ENCODE results near the gene CERS6. TPM values are rescaled to one million over a fixed set of nuclear protein-coding genes. Genes with fewer than 3 reads are reported as not detected.

Gene CERS6
- total and polyA plus RNA-seq, 4 donors = 4.2 to 20.4 (median 10.1) TPM

GRCh38 chr2:168742258-168742932 is 286.3 kb downstream of the CERS6 start:
- no peaks in the 10 kb centered on the region for H3K27me3 ChIP-seq (ENCODE audit: control insufficient read depth in 4 of 4, insufficient read depth in 4 of 4, low read length in 3 of 4)
- no peak overlapping the region for H3K27ac ChIP-seq (ENCODE audit: low read depth in 1 of 2, low read length in 2 of 2)
- DNase-seq (ENCODE audit: low spot score) = no peak
- H3K36me3 ChIP-seq (ENCODE audit: control insufficient read depth in 4 of 4, insufficient read depth in 3 of 4, low read depth in 1 of 4, low read length in 3 of 4) = no peaks in the 10 kb centered on the region
- H3K9ac ChIP-seq (ENCODE audit: low read depth in 1 of 2, low read length in 2 of 2) = no peak overlapping the region
- H3K4me3 ChIP-seq (ENCODE audit: low read depth in 1 of 3, low read length in 3 of 3) = no peak overlapping the region
- WGBS = 93% methylated on average over 4 of the region's 4 CpGs
- H3K4me1 ChIP-seq (ENCODE audit: control insufficient read depth in 4 of 4, insufficient read depth in 4 of 4, low read length in 3 of 4) = no peaks in the 10 kb centered on the region
- no peaks in the 10 kb centered on the region for H3K9me3 ChIP-seq (ENCODE audit: control insufficient read depth in 4 of 4, low read length in 3 of 4)
- TF ChIP-seq HNF4G (IDR thresholded peaks at IDR 0.05) = no peak
- no peak for TF ChIP-seq RXRA (IDR thresholded peaks at IDR 0.05)
- TF ChIP-seq TAF1 (conservative IDR thresholded peaks at IDR 0.05) = no peak
- TF ChIP-seq CTCF (IDR thresholded peaks at IDR 0.05; ENCODE audit: low read depth, low read length, missing input control) = no peak
- TF ChIP-seq ATF3 (IDR thresholded peaks at IDR 0.05) = no peak
- no peak for TF ChIP-seq YY1 (IDR thresholded peaks at IDR 0.05)
- no peak for TF ChIP-seq HNF4A (conservative IDR thresholded peaks at IDR 0.05)
- no peak for TF ChIP-seq ZBTB33 (IDR thresholded peaks at IDR 0.05)
- TF ChIP-seq JUND (IDR thresholded peaks at IDR 0.05) = no peak
- no peak for TF ChIP-seq RAD21 (IDR thresholded peaks at IDR 0.05)
- TF ChIP-seq GABPA (IDR thresholded peaks at IDR 0.05 in 1 of 2, conservative IDR thresholded peaks at IDR 0.05 in 1 of 2) = no peak
- TF ChIP-seq FOXA1 (IDR thresholded peaks at IDR 0.05) = no peak
- TF ChIP-seq EGR1 (IDR thresholded peaks at IDR 0.05; ENCODE audit: low read depth in 2 of 2) = no peak
- no peak for TF ChIP-seq FOXA2 (IDR thresholded peaks at IDR 0.05)

- H3K4me3 ChIP-seq (ENCODE audit: low read depth in 1 of 3, low read length in 3 of 3) = no peak overlapping the region
- TF ChIP-seq EGR1 (IDR thresholded peaks at IDR 0.05; ENCODE audit: low read depth in 2 of 2) (no peak), CTCF (IDR thresholded peaks at IDR 0.05; ENCODE audit: low read depth, low read length, missing input control) (no peak)
- no peak overlapping the region for H3K9ac ChIP-seq (ENCODE audit: low read depth in 1 of 2, low read length in 2 of 2)
- 97% methylated on average over 2 of the region's 2 CpGs for WGBS
- no peaks in the 10 kb centered on the region for H3K36me3 ChIP-seq (ENCODE audit: control insufficient read depth in 4 of 4, insufficient read depth in 3 of 4, low read depth in 1 of 4, low read length in 3 of 4)
- H3K27me3 ChIP-seq (ENCODE audit: control insufficient read depth in 4 of 4, insufficient read depth in 4 of 4, low read length in 3 of 4) = no peaks in the 10 kb centered on the region
- DNase-seq (ENCODE audit: low spot score) = no peak
- H3K9me3 ChIP-seq (ENCODE audit: control insufficient read depth in 4 of 4, low read length in 3 of 4) = no peaks in the 10 kb centered on the region
- no peaks in the 10 kb centered on the region for H3K4me1 ChIP-seq (ENCODE audit: control insufficient read depth in 4 of 4, insufficient read depth in 4 of 4, low read length in 3 of 4)
- H3K27ac ChIP-seq (ENCODE audit: low read depth in 1 of 2, low read length in 2 of 2) = no peak overlapping the region
Observed at GRCh38 chr2:168744844-168745243, 288.8 kb downstream of the CERS6 start.

Measured in liver (tissue), 9 donors.